OCI-LY1 (cell line): ENCODE data around the gene OPRM1.

Source experiments
- H2AFZ ChIP-seq: fragments of 200-600 bp; sonication (generic), shearing (Covaris generic); 2 replicates; pipeline ENCODE4 v1.6.0; 2014; ENCODE audit warnings: antibody characterized with exemption, mild to moderate bottlenecking, low read length
- H3F3A ChIP-seq: fragments of 200-600 bp; sonication (generic), shearing (Covaris generic); 2 replicates; pipeline ENCODE4 v1.6.0; 2014; ENCODE audit warnings: mild to moderate bottlenecking, antibody characterized with exemption, low read length, moderate library complexity; ENCODE audit not compliant: insufficient read depth
- H3K27ac ChIP-seq: fragments of 200-600 bp; sonication (generic); 2 replicates; pipeline ENCODE4 v1.5.1; 2014; ENCODE audit warnings: low read length, mixed run types, mild to moderate bottlenecking, low read depth; ENCODE audit not compliant: poor library complexity, severe bottlenecking
- H3K27me3 ChIP-seq: fragments of 200-600 bp; sonication (generic); 2 replicates; pipeline ENCODE4 v1.6.0; 2014; ENCODE audit warnings: antibody characterized with exemption, mild to moderate bottlenecking, low read length, moderate library complexity; ENCODE audit not compliant: insufficient read depth
- H3K36me3 ChIP-seq: fragments of 200-600 bp; sonication (generic); 2 replicates; pipeline ENCODE4 v1.6.1; 2014; ENCODE audit warnings: mild to moderate bottlenecking, antibody characterized with exemption, low read length, moderate library complexity, mixed read lengths; ENCODE audit not compliant: insufficient read depth
- H3K4me1 ChIP-seq: fragments of 200-600 bp; sonication (generic); 2 replicates; pipeline ENCODE4 v1.5.1; 2014; ENCODE audit warnings: mild to moderate bottlenecking, low read length, moderate library complexity; ENCODE audit not compliant: insufficient read depth, severe bottlenecking
- H3K4me2 ChIP-seq: fragments of 200-600 bp; sonication (generic), shearing (Covaris generic); 2 replicates; pipeline ENCODE4 v1.6.1; 2014; ENCODE audit warnings: low read length
- H3K4me3 ChIP-seq: fragments of 200-600 bp; sonication (generic); 2 replicates; pipeline ENCODE4 v1.5.1; 2014; ENCODE audit warnings: low read length, low read depth, mild to moderate bottlenecking, mixed read lengths; ENCODE audit not compliant: poor library complexity, severe bottlenecking
- H3K79me2 ChIP-seq: fragments of 200-600 bp; shearing (Covaris generic); 2 replicates; pipeline ENCODE4 v1.6.1; 2016; ENCODE audit warnings: mixed run types, low read length, mixed read lengths; ENCODE audit not compliant: insufficient read depth
- H3K9ac ChIP-seq: fragments of 200-600 bp; sonication (generic), shearing (Covaris generic); 2 replicates; pipeline ENCODE4 v1.6.1; 2014; ENCODE audit warnings: mild to moderate bottlenecking, low read length, mixed read lengths
- H3K9me2 ChIP-seq: fragments of 200-600 bp; sonication (generic), shearing (Covaris generic); 2 replicates; pipeline ENCODE4 v1.6.1; 2014; ENCODE audit warnings: low read depth, mild to moderate bottlenecking, low read length, mixed read lengths
- H3K9me3 ChIP-seq: fragments of 200-600 bp; shearing (Covaris generic); 2 replicates; pipeline ENCODE4 v1.6.1; 2014; ENCODE audit warnings: low read length, mixed read lengths
- H4K20me1 ChIP-seq: fragments of 200-600 bp; sonication (generic), shearing (Covaris generic); 2 replicates; pipeline ENCODE4 v1.6.0; 2016; ENCODE audit warnings: mild to moderate bottlenecking, low read length; ENCODE audit not compliant: insufficient read depth
- CTCF ChIP-seq: fragments of 200-600 bp; sonication (generic), shearing (Covaris generic); IDR thresholded peaks from 2 replicates; pipeline ENCODE4 v1.5.1; 2017; ENCODE audit warnings: mild to moderate bottlenecking, antibody characterized with exemption, low read length, moderate library complexity, mixed read lengths
- EZH2 ChIP-seq: fragments of 200-600 bp; sonication (generic), shearing (Covaris generic); IDR thresholded peaks from 2 replicates; pipeline ENCODE4 v1.8.0; 2017; ENCODE audit warnings: borderline replicate concordance, mixed run types, mild to moderate bottlenecking, antibody characterized with exemption, low read length, moderate library complexity, mixed read lengths

OPRM1 gene

GRCh38 chr6:154257067-154257466 is 218.0 kb downstream of the OPRM1 start:
- Histone ChIP-seq H4K20me1 (no peaks in the 10 kb centered on the region), H3K4me2 (no peak overlapping the region), H3K27me3 (no peaks in the 10 kb centered on the region), H2AFZ (no peak overlapping the region), H3K4me3 (no peak overlapping the region), H3K9me2 (no peaks in the 10 kb centered on the region), H3K79me2 (no peaks in the 10 kb centered on the region), H3K9me3 (no peaks in the 10 kb centered on the region), H3F3A (no peaks in the 10 kb centered on the region), H3K36me3 (no peaks in the 10 kb centered on the region), H3K9ac (no peak overlapping the region), H3K27ac (no peak overlapping the region), H3K4me1 (peaks cover 8% of the 10 kb centered on the region)
- TF ChIP-seq CTCF (no peak), EZH2 (no peak)

- Histone ChIP-seq H3K79me2 (no peaks in the 10 kb centered on the region), H3K9ac (no peak overlapping the region), H3K27ac (no peak overlapping the region), H3K36me3 (no peaks in the 10 kb centered on the region), H3F3A (no peaks in the 10 kb centered on the region), H3K9me3 (no peaks in the 10 kb centered on the region), H4K20me1 (no peaks in the 10 kb centered on the region), H3K9me2 (no peaks in the 10 kb centered on the region), H3K4me1 (peaks cover 8% of the 10 kb centered on the region), H2AFZ (no peak overlapping the region), H3K4me2 (no peak overlapping the region), H3K27me3 (no peaks in the 10 kb centered on the region), H3K4me3 (no peak overlapping the region)
- no peak for TF ChIP-seq CTCF
- TF ChIP-seq EZH2, result no peak
Measured at GRCh38 chr6:154258064-154258757, 219.2 kb downstream of the OPRM1 start.

GRCh38 chr6:154261688-154262397 is 222.8 kb downstream of the OPRM1 start:
- Histone ChIP-seq H3K4me2 (no peak overlapping the region), H3K79me2 (no peaks in the 10 kb centered on the region), H3K4me1 (peaks cover 8% of the 10 kb centered on the region), H4K20me1 (no peaks in the 10 kb centered on the region), H3F3A (no peaks in the 10 kb centered on the region), H3K9me3 (no peaks in the 10 kb centered on the region), H3K4me3 (no peak overlapping the region), H3K27me3 (no peaks in the 10 kb centered on the region), H3K9me2 (no peaks in the 10 kb centered on the region), H3K27ac (no peak overlapping the region), H2AFZ (no peak overlapping the region), H3K36me3 (no peaks in the 10 kb centered on the region), H3K9ac (no peak overlapping the region)
- no peak for TF ChIP-seq CTCF
- TF ChIP-seq EZH2, result no peak
